PC-3 (cell line): ENCODE data around the gene FGGY.

Experiments used
- CTCF ChIP-seq: fragments of 300-600 bp; sonication (generic); conservative IDR thresholded peaks from 2 replicates; pipeline ENCODE4 v1.5.1; 2017; ENCODE audit warnings: antibody characterized with exemption, low read depth, mild to moderate bottlenecking, low read length
- EZH2 ChIP-seq: fragments of 300-600 bp; sonication (generic); IDR thresholded peaks from one replicate; pipeline ENCODE4 v1.6.1; 2017; ENCODE audit warnings: antibody characterized with exemption, mild to moderate bottlenecking, low read length; ENCODE audit not compliant: unreplicated experiment

DNA sequence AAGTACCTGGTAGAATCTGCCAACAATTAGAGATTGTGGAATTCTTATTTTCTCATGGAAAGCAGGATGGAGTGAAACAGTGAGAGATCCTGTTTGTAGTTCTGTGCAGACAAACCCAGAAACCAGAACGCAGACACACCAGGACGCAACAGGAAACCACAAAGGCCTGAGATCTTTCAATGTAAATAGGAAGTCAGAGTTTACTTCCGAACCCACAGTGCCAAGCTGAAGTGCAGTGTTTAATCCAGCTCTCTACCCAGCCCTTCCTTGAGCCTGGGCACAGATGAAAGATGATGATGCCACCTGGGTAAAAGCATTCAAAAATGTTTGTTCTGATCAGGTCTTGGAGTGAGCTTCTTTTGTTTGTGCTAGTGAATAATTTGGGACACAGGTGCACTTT lies 273.6 kb downstream of the FGGY start:
- no peak for TF ChIP-seq CTCF
- TF ChIP-seq EZH2: no peak
